SK-N-SH (cell line): ENCODE data around the gene NUP58.

Experiments
- ELF1 ChIP-seq: IDR thresholded peaks from 2 replicates; pipeline ENCODE4 v1.4.0; 2012
- GABPA ChIP-seq: IDR thresholded peaks from 2 replicates; pipeline ENCODE4 v1.4.0; 2012; ENCODE audit warnings: low read depth, mild to moderate bottlenecking
- JUND ChIP-seq: IDR thresholded peaks from 2 replicates; pipeline ENCODE4 v1.4.0; 2012
- POLR2AphosphoS5 ChIP-seq: IDR thresholded peaks from 2 replicates; pipeline ENCODE4 v1.6.1; 2012; ENCODE audit warnings: low read depth, low read length
- RAD21 ChIP-seq: IDR thresholded peaks from 2 replicates; pipeline ENCODE4 v1.6.1; 2012; ENCODE audit warnings: mild to moderate bottlenecking, low read length
- TAF1 ChIP-seq: IDR thresholded peaks from 2 replicates; pipeline ENCODE4 v1.6.1; 2012; ENCODE audit warnings: low read depth, mild to moderate bottlenecking, low read length, moderate library complexity, borderline replicate concordance

DNA sequence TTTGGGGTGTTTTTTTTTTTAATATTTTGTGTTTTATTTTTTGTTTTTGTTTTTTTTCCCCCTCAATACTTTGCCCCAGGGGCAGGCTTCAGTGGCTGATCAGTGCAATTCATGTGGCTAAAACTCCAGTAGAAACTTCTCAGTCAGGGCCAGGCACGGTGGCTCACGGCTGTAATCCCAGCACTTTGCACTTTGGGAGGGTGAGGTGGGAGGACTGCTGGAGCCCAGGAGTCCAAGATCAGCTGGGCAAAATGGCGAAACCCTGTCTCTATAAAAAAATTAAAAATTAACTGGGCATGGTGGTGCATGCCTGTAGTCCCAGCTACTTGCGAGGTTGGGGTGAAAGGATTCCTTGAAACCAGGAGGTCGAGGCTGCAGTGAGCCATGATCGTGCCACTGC is 53.0 kb downstream of the NUP58 start:
- TF ChIP-seq JUND (no peak), POLR2AphosphoS5 (no peak), GABPA (no peak), RAD21 (no peak), ELF1 (no peak), TAF1 (no peak)
